PC-3 (cell line): Measurements from ENCODE around the gene TBC1D8. TPM values are rescaled to one million over a fixed set of nuclear protein-coding genes. Genes with fewer than 3 reads are reported as not detected.
A peak's percentile ranks its signal among the peaks of the same experiment; 100 is the strongest.

ENCODE experiments used
- ATAC-seq: fragments of 200-7000 bp; cut with Tn5 transposase; 2 replicates; pipeline ENCODE4 v1.9.1; 2020; ENCODE audit warnings: mild to moderate bottlenecking, moderate library complexity
- BruUV-seq: library from RNA; stranded (reverse); fragments of 400-500 nt; replicated peaks from 2 replicates; lab custom pipeline; 2021; lab: Mats Ljungman, UMichigan
- CTCF ChIA-PET: fragments of 300-600 bp; sonication (Branson Sonifier 250); formaldehyde crosslinking; loops from one replicate; lab custom pipeline; 2022; ENCODE audit warnings: antibody characterized with exemption; lab: Charles Lee
- POLR2A ChIA-PET: fragments of 300-600 bp; sonication (Branson Sonifier 250); formaldehyde crosslinking; loops from one replicate; lab custom pipeline; 2022; ENCODE audit warnings: antibody characterized with exemption; ENCODE audit not compliant: unreplicated experiment; lab: Charles Lee
- DNase-seq: peaks from one replicate; pipeline ENCODE4 v3.0.0-alpha.2; 2015
- H2AFZ ChIP-seq: fragments of 300-600 bp; sonication (generic); 2 replicates; pipeline ENCODE4 v1.6.0; 2016; ENCODE audit warnings: antibody characterized with exemption, low read length
- H3F3A ChIP-seq: fragments of 300-600 bp; sonication (generic); one replicate; pipeline ENCODE4 v1.6.0; 2017; ENCODE audit warnings: antibody characterized with exemption, low read length, control low read depth, mild to moderate bottlenecking; ENCODE audit not compliant: unreplicated experiment
- H3K27ac ChIP-seq: fragments of 300-600 bp; sonication (generic); 2 replicates; pipeline ENCODE4 v1.5.1; 2016; ENCODE audit warnings: mild to moderate bottlenecking, low read length
- H3K27me3 ChIP-seq: fragments of 300-600 bp; sonication (generic); 2 replicates; pipeline ENCODE4 v1.6.1; 2016; ENCODE audit warnings: low read length, mixed read lengths
- H3K36me3 ChIP-seq: fragments of 300-600 bp; sonication (generic); 2 replicates; pipeline ENCODE4 v1.6.1; 2016; ENCODE audit warnings: low read depth, mixed run types, low read length, mixed read lengths
- H3K4me1 ChIP-seq: fragments of 300-600 bp; sonication (generic); 2 replicates; pipeline ENCODE4 v1.5.1; 2016; ENCODE audit warnings: low read length; ENCODE audit not compliant: insufficient read depth
- H3K4me2 ChIP-seq: fragments of 300-600 bp; sonication (generic); 2 replicates; pipeline ENCODE4 v1.6.0; 2016; ENCODE audit warnings: low read length
- H3K4me3 ChIP-seq: fragments of 300-600 bp; sonication (generic); 2 replicates; pipeline ENCODE4 v1.5.1; 2016; ENCODE audit warnings: mild to moderate bottlenecking, low read length, mixed read lengths
- H3K79me2 ChIP-seq: fragments of 300-600 bp; sonication (generic); 2 replicates; pipeline ENCODE4 v1.6.1; 2017; ENCODE audit warnings: low read length, mixed read lengths
- H3K9ac ChIP-seq: fragments of 300-600 bp; sonication (generic); 2 replicates; pipeline ENCODE4 v1.6.0; 2016; ENCODE audit warnings: mild to moderate bottlenecking, low read length
- H3K9me2 ChIP-seq: fragments of 300-600 bp; sonication (generic); replicated peaks from 2 replicates; pipeline ENCODE4 v1.6.1; 2016; ENCODE audit warnings: mixed run types, low read length, mixed read lengths
- H3K9me3 ChIP-seq: fragments of 300-600 bp; sonication (generic); 2 replicates; pipeline ENCODE4 v1.6.1; 2016; ENCODE audit warnings: low read length, mixed read lengths
- H4K20me1 ChIP-seq: fragments of 300-600 bp; sonication (generic); 2 replicates; pipeline ENCODE4 v1.6.1; 2016; ENCODE audit warnings: low read length, mixed read lengths
- EZH2 ChIP-seq: fragments of 300-600 bp; sonication (generic); IDR thresholded peaks from one replicate; pipeline ENCODE4 v1.6.1; 2017; ENCODE audit warnings: antibody characterized with exemption, mild to moderate bottlenecking, low read length; ENCODE audit not compliant: unreplicated experiment
- EZH2phosphoT487 ChIP-seq: fragments of 300-600 bp; sonication (generic); IDR thresholded peaks from 2 replicates; pipeline ENCODE4 v1.6.1; 2018; ENCODE audit warnings: mild to moderate bottlenecking, antibody characterized with exemption, low read length, borderline replicate concordance
- intact Hi-C: fragments of 100-400 bp; cut with micrococcal nuclease; formaldehyde crosslinking; loops from 2 replicates; pipeline ENCODE4 v1.9.0; 2023
- total RNA-seq: library from RNA; depleted of rRNA; stranded (reverse); fragments of >200 nt; gene quantifications from 2 replicates; pipeline ENCODE4 v1.2.3, GENCODE V29; 2014
- TF ChIP-seq, protein P1 (sequence below): fragments of 300-600 bp; sonication (generic); conservative IDR thresholded peaks from 2 replicates; pipeline ENCODE4 v1.5.1; 2017; ENCODE audit warnings: antibody characterized with exemption, low read depth, mild to moderate bottlenecking, low read length

TBC1D8 gene
- total RNA-seq, 1 experiment from 2014 or later: 39.7 TPM

DNA sequence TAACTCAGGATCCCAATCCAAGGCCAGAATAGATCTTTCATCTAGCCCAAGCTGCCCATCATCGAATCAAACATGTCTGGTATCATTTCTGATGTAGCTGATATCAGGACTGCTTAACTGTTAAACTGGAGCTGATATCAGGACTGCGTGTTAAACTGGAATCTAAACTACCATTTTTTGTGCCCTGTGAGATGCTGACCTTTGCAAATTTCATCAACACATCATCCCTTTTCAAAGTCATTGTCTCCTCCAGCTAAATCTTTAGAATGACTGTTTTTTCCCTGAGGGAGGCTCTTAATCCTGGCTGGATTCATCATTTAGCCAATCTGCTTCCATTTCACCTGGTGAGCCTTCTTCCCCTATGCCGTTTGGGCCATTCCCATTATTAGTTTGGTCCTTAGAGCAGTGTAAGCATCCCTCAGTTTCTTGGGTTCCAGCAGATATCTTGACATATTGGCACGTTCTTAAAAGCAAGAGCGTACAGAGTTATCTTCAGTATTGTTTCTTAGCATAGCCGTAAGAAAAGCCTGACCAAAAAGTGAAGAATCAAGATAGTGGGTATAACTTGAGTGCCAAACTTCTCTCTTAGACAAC, 136.8 kb downstream of the TBC1D8 start:
- Histone ChIP-seq H3K4me2 (no peak overlapping the region), H3K79me2 (no peaks in the 10 kb centered on the region), H3K9me2 (no peaks in the 10 kb centered on the region), H3K27ac (no peak overlapping the region), H3F3A (peaks cover 6% of the 10 kb centered on the region), H4K20me1 (peaks cover 5% of the 10 kb centered on the region; the same call in 1 of the 2 replicates), H3K4me3 (no peak overlapping the region), H3K9ac (no peak overlapping the region), H3K27me3 (no peaks in the 10 kb centered on the region), H2AFZ (no peak overlapping the region), H3K9me3 (no peaks in the 10 kb centered on the region), H3K36me3 (peaks cover 35% of the 10 kb centered on the region; the same call in 1 of the 2 replicates), H3K4me1 (no peaks in the 10 kb centered on the region)
- TF ChIP-seq, protein P1, sequence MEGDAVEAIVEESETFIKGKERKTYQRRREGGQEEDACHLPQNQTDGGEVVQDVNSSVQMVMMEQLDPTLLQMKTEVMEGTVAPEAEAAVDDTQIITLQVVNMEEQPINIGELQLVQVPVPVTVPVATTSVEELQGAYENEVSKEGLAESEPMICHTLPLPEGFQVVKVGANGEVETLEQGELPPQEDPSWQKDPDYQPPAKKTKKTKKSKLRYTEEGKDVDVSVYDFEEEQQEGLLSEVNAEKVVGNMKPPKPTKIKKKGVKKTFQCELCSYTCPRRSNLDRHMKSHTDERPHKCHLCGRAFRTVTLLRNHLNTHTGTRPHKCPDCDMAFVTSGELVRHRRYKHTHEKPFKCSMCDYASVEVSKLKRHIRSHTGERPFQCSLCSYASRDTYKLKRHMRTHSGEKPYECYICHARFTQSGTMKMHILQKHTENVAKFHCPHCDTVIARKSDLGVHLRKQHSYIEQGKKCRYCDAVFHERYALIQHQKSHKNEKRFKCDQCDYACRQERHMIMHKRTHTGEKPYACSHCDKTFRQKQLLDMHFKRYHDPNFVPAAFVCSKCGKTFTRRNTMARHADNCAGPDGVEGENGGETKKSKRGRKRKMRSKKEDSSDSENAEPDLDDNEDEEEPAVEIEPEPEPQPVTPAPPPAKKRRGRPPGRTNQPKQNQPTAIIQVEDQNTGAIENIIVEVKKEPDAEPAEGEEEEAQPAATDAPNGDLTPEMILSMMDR: no peak
- TF ChIP-seq EZH2phosphoT487 (no peak), EZH2 (no peak)
- CTCF ChIA-PET: no interaction called here
- intact Hi-C loops: no loop called here
- no peak for DNase-seq
- ATAC-seq: no peak
- POLR2A ChIA-PET: no interaction called here
- BruUV-seq: no TSS peak

DNA sequence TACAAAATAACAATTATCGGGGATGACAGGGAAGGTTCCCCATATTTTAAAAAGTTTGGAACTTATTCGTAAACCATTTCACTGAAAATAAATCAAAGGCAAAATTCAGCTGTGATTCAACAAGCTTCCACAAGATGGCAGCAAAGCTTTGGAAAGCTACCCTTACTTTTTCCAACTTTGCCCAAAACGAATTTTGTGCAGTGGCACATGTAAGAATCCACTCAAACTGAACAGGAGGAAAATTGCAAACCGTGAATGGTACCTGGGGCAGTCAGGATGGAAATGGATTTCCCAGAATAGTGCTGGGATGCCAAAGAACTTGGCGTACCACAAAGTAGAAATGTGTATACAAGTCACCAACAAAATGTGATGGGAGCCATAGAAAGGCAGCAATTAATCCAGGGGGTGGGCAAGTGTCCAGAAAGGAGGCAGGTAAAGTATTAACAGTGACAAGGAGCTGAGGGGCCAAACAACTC, 138.4 kb downstream of the TBC1D8 start:
- TF ChIP-seq, protein P1: peak; percentile 89
- TF ChIP-seq EZH2: no peak
- Histone ChIP-seq H3K4me2 (no peak overlapping the region), H3K36me3 (peaks cover 32% of the 10 kb centered on the region; the same call in 1 of the 2 replicates), H3K4me3 (no peak overlapping the region), H3K9ac (no peak overlapping the region), H4K20me1 (peaks cover 5% of the 10 kb centered on the region; the same call in 1 of the 2 replicates), H3F3A (peaks cover 6% of the 10 kb centered on the region), H3K27me3 (no peaks in the 10 kb centered on the region), H3K27ac (no peak overlapping the region), H3K9me2 (no peaks in the 10 kb centered on the region), H3K4me1 (no peaks in the 10 kb centered on the region), H3K79me2 (no peaks in the 10 kb centered on the region), H3K9me3 (no peaks in the 10 kb centered on the region), H2AFZ (no peak overlapping the region)
- intact Hi-C loops: loop anchor here (1.0 kb wide), 2 partner anchors 140 to 193 kb away; no protein-coding TSS in a partner anchor
- ATAC-seq (no peak; the same call in 1 of the 2 replicates), DNase-seq (peak; percentile 78)
- ChIA-PET CTCF (interaction anchor here (0.6 to 1.3 kb wide), 6 partner anchors 135 to 1845 kb away, joined by 3 to 19 read pairs (median 6); no protein-coding TSS in a partner anchor), POLR2A (no interaction called here)
- no TSS peak for BruUV-seq
